K562 (cell line): ENCODE measurements around the gene SCAP. TPM values are rescaled to one million over a fixed set of nuclear protein-coding genes. Genes with fewer than 3 reads are reported as not detected.

ENCODE experiments used
- ATAC-seq: fragments of 200-7000 bp; cut with Tn5 transposase; 3 replicates; pipeline ENCODE4 v1.9.1; 2020; ENCODE audit warnings: moderate library complexity
- BruUV-seq: library from RNA; stranded (reverse); fragments of 400-500 nt; replicated peaks from 2 replicates; lab custom pipeline; 2021; lab: Mats Ljungman, UMichigan
- CTCF ChIA-PET: fragments of 300-600 bp; formaldehyde crosslinking; extraction: SDS; loops from one replicate; lab custom pipeline; 2021; ENCODE audit warnings: low intra/inter-chr PET ratio; lab: Yijun Ruan, JAX
- POLR2A ChIA-PET: fragments of 300-600, 350-650 bp; sonication (Branson Sonifier 250); formaldehyde crosslinking; extraction: SDS; loops from one replicate; lab custom pipeline; 2021; ENCODE audit warnings: antibody characterized with exemption, inconsistent platforms; lab: Yijun Ruan, JAX
- DNase-seq, 4 experiments: peaks; one replicate each; pipeline versions ENCODE4 v3.0.0 to v3.0.0-alpha.2; 2011 to 2018; ENCODE audit warnings: low spot score in 3 of 4, mixed read lengths in 3 of 4; ENCODE audit errors: extremely low read depth in 1 of 4
- FAIRE-seq: peaks from 2 replicates; lab custom pipeline; 2011; peaks lifted over from hg19 to GRCh38; lab: Jason Lieb, UNC
- H2AFZ ChIP-seq: 2 replicates; pipeline ENCODE4 v1.6.0; 2011; ENCODE audit warnings: low read depth, low read length, control low read depth, inconsistent platforms
- H3K27ac ChIP-seq: fragments of 200-600 bp; 3 replicates; pipeline ENCODE4 v1.8.0; 2011; ENCODE audit warnings: low read depth, mild to moderate bottlenecking, control low read depth, inconsistent platforms, low read length, moderate library complexity, mixed read lengths; ENCODE audit errors: extremely low read depth
- H3K27me3 ChIP-seq, 2 experiments: fragments of 300-600 bp in 1 of 2; 2 replicates in 1 of 2; 3 replicates in 1 of 2; pipeline versions ENCODE4 v1.6.0 to v1.8.0; 2011; ENCODE audit warnings: inconsistent platforms in 2 of 2, low read length in 2 of 2, mild to moderate bottlenecking in 1 of 2, mixed read lengths in 1 of 2, moderate library complexity in 1 of 2; ENCODE audit not compliant: control insufficient read depth in 2 of 2, insufficient read depth in 2 of 2
- H3K36me3 ChIP-seq: fragments of 300-600 bp; 3 replicates; pipeline ENCODE4 v1.8.0; 2011; ENCODE audit warnings: mild to moderate bottlenecking, low read length, inconsistent platforms; ENCODE audit not compliant: control insufficient read depth, insufficient read depth
- H3K4me1 ChIP-seq, 2 experiments: fragments of 200-600 bp in 1 of 2; replicated peaks in 1 of 2; 2 replicates in 1 of 2; 3 replicates in 1 of 2; pipeline versions ENCODE4 v1.5.1 to v1.8.0; 2011; ENCODE audit warnings: inconsistent platforms in 2 of 2, low read length in 2 of 2, mild to moderate bottlenecking in 1 of 2, mixed read lengths in 1 of 2, moderate library complexity in 1 of 2; ENCODE audit not compliant: control insufficient read depth in 2 of 2, insufficient read depth in 2 of 2
- H3K4me2 ChIP-seq: 2 replicates; pipeline ENCODE4 v1.6.1; 2011; ENCODE audit warnings: low read length, control low read depth, inconsistent platforms, mixed read lengths; ENCODE audit not compliant: insufficient read depth
- H3K4me3 ChIP-seq: fragments of 200-600 bp; sonication (generic), shearing (Covaris generic); 2 replicates; pipeline ENCODE4 v1.5.1; 2016; ENCODE audit warnings: control low read depth, inconsistent platforms
- H3K79me2 ChIP-seq: fragments of 200-600 bp; 3 replicates; pipeline ENCODE4 v1.8.0; 2011; ENCODE audit warnings: low read length, inconsistent platforms; ENCODE audit not compliant: control insufficient read depth, insufficient read depth
- H3K9ac ChIP-seq, 2 experiments: 2 replicates each; pipeline versions ENCODE4 v1.6.0 to v1.6.1; 2011; ENCODE audit warnings: low read depth in 2 of 2, low read length in 2 of 2, control low read depth in 1 of 2, inconsistent platforms in 1 of 2, mild to moderate bottlenecking in 1 of 2, mixed read lengths in 1 of 2; ENCODE audit not compliant: insufficient read depth in 1 of 2
- H3K9me1 ChIP-seq: one replicate; pipeline ENCODE4 v1.6.0; 2011; ENCODE audit warnings: inconsistent platforms, mild to moderate bottlenecking, low read length, moderate library complexity; ENCODE audit not compliant: control insufficient read depth, insufficient read depth
- H3K9me3 ChIP-seq: replicated peaks from 2 replicates; pipeline ENCODE4 v1.5.1; 2011; ENCODE audit warnings: low read depth, low read length, inconsistent platforms; ENCODE audit not compliant: control insufficient read depth, insufficient read depth
- H4K20me1 ChIP-seq: replicated peaks from 2 replicates; pipeline ENCODE4 v1.6.1; 2011; ENCODE audit warnings: low read length, inconsistent platforms, mixed read lengths; ENCODE audit not compliant: control insufficient read depth, insufficient read depth
- CBFA2T2 ChIP-seq: fragments of 450-650 bp; conservative IDR thresholded peaks from 2 replicates; pipeline ENCODE4 v1.6.1; 2017; ENCODE audit warnings: mild to moderate bottlenecking
- CBFA2T3 ChIP-seq: fragments of 450-650 bp; IDR thresholded peaks from 2 replicates; pipeline ENCODE4 v1.6.1; 2017
- PHB ChIP-seq: fragments of 250-450 bp; sonication (Bioruptor Pico); IDR thresholded peaks from 2 replicates; pipeline ENCODE4 v1.5.0; 2021
- POLR2G ChIP-seq: fragments of 200-400 bp; formaldehyde crosslinking; IDR thresholded peaks from 2 replicates; pipeline ENCODE4 v1.6.1; 2017; ENCODE audit warnings: low read depth, mild to moderate bottlenecking, antibody characterized with exemption, low read length, moderate library complexity
- SMAD4 ChIP-seq: fragments of 250-450 bp; sonication (Bioruptor Pico); conservative IDR thresholded peaks from 2 replicates; pipeline ENCODE4 v1.8.0; 2021; ENCODE audit warnings: inconsistent platforms, mild to moderate bottlenecking, moderate library complexity
- ZNF175 ChIP-seq: fragments of 200-800 bp; sonication (Bioruptor generic); IDR thresholded peaks from 2 replicates; pipeline ENCODE4 v1.6.1; 2016; ENCODE audit warnings: low read depth, mild to moderate bottlenecking, missing genetic modification characterization, missing compliant biosample characterization
- ZNF263 ChIP-seq: sonication (generic); formaldehyde crosslinking; IDR thresholded peaks from 2 replicates; pipeline ENCODE4 v1.8.0; 2022; ENCODE audit warnings: mild to moderate bottlenecking, missing genetic modification reagents, borderline replicate concordance
- ZNF395 ChIP-seq: fragments of 200-800 bp; sonication (Bioruptor generic); IDR thresholded peaks from 2 replicates; pipeline ENCODE4 v1.6.1; 2017; ENCODE audit warnings: missing genetic modification characterization, missing compliant biosample characterization
- ZNF785 ChIP-seq: fragments of 250-450 bp; sonication (Bioruptor Pico); IDR thresholded peaks from 2 replicates; pipeline ENCODE4 v1.4.0; 2020; ENCODE audit warnings: mild to moderate bottlenecking
- WGBS: fragments of 100-300 bp; shearing (Covaris generic); methylation state at CpG from one replicate; pipeline ENCODE4 v1.1.6; 2016; ENCODE audit warnings: low coverage, mixed read lengths; ENCODE audit not compliant: insufficient coverage; ENCODE audit errors: missing lambda C conversion rate; 5-methylcytosine and 5-hydroxymethylcytosine counted together
- in situ Hi-C: fragments of 300-500 bp; cut with MboI; formaldehyde crosslinking; loops from 4 replicates; pipeline ENCODE4 v1.15.0; 2018; ENCODE audit warnings: inconsistent platforms, mixed read lengths
- intact Hi-C: fragments of 100-400 bp; cut with micrococcal nuclease; formaldehyde crosslinking; loops from 2 replicates; pipeline ENCODE4 v1.14.2; 2022
- polyA plus RNA-seq, 8 experiments: library from polyadenylated mRNA; depleted of rRNA in 4 of 8; stranded (reverse) in 5 of 8; unstranded in 3 of 8; fragments of >200 nt; fragmentation: Nextera tagmentation in 2 of 8; fragmentation: Illumina TruSeq in 1 of 8; extraction: Ambion mirVana in 2 of 8; extraction: Trizol in 1 of 8; gene quantifications; 2 replicates each; pipeline versions ENCODE4 v1.2.1 to v1.2.3, GENCODE V29; 2011 to 2014; ENCODE audit warnings: inconsistent platforms in 1 of 8, missing spikeins in 1 of 8
- total RNA-seq, 7 experiments: library from RNA; depleted of rRNA in 6 of 7; stranded (reverse); fragments of >200 nt in 6 of 7; fragmentation: Illumina TruSeq in 2 of 7; extraction: Trizol in 2 of 7; gene quantifications; 2 replicates each; pipeline versions ENCODE4 v1.2.1 to v1.2.3, GENCODE V29; 2011 to 2021; ENCODE audit warnings: low replicate concordance in 1 of 7

The SCAP gene
- total and polyA plus RNA-seq, 9 of the 15 experiments (the other 6 are each of a cell fraction or from before 2014, with no cell fraction given), result 2.6 to 104 (median 37.8) TPM

- ChIA-PET CTCF (no interaction called here), POLR2A (interaction anchor here (0.6 to 1.7 kb wide), 8 partner anchors 10 to 677 kb away, joined by 3 to 7 read pairs (median 3); no protein-coding TSS in a partner anchor)
- intact Hi-C loops (no loop called here), in situ Hi-C loops (no loop called here)
- peaks cover 66% of the 10 kb centered on the region; the same call in 2 of the 3 replicates for H3K36me3 ChIP-seq
- WGBS, result 51% methylated on average over 8 of the region's 9 CpGs
- TF ChIP-seq CBFA2T2, result peak; percentile 44
- no peak for TF ChIP-seq PHB (CRISPR knock-in tag)
- 0 out of 2 replicates have a peak, but pooled peaks have one; percentile 8 for TF ChIP-seq POLR2G
- peak; percentile 62 for TF ChIP-seq CBFA2T3
- TF ChIP-seq ZNF395 (CRISPR knock-in tag), result 0 out of 2 replicates have a peak, but pooled peaks have one; percentile 31
- TF ChIP-seq ZNF785, result no peak
- TF ChIP-seq ZNF175 (CRISPR knock-in tag), result no peak
- peak; percentile 81 for TF ChIP-seq ZNF263
- TF ChIP-seq SMAD4 (CRISPR knock-in tag), result 0 out of 2 replicates have a peak, but pooled peaks have one; percentile 12
- peak overlapping the region; percentile 20; the same call in 1 of the 3 replicates for H3K27ac ChIP-seq
- no peak overlapping the region for H2AFZ ChIP-seq
- 0 out of 2 replicates have a peak overlapping the region, but pooled peaks have one; percentile 4 for H3K4me2 ChIP-seq
- peak overlapping the region in 1 of 2 experiments; percentile 83; a peak in 3 of 4 replicates for H3K9ac ChIP-seq
- ATAC-seq, result peak; percentile 33
- H4K20me1 ChIP-seq, result no peaks in the 10 kb centered on the region
- FAIRE-seq, result peak; percentile 60
- no TSS peak for BruUV-seq
- peak in 1 of 4 experiments; percentile 60 for DNase-seq
- H3K4me1 ChIP-seq, result peaks cover 28 to 56% of the 10 kb centered on the region in 2 experiments
- H3K27me3 ChIP-seq, result no peaks in the 10 kb centered on the region
- no peak overlapping the region for H3K4me3 ChIP-seq
- peaks cover 7% of the 10 kb centered on the region for H3K9me1 ChIP-seq
- no peaks in the 10 kb centered on the region for H3K9me3 ChIP-seq
- peaks cover 18% of the 10 kb centered on the region; the same call in 2 of the 3 replicates for H3K79me2 ChIP-seq
These were observed 70.6 kb downstream of the SCAP start for GRCh38 chr3:47404955-47405790.
